Skeletal muscle cell (primary cell): Measurements from ENCODE around the gene DTWD1.
"Not testable (repeated sequence)": the region's sequence is repeated elsewhere in the genome, so short reads cannot be mapped to it uniquely, and the experiment has no call there.

Experiments used
- DNase-seq: peaks from one replicate; pipeline ENCODE4 v3.0.0-alpha.2; 2010; ENCODE audit warnings: low read depth
- H3K4me3 ChIP-seq: 2 replicates; pipeline ENCODE4 v1.5.1; 2011; ENCODE audit warnings: low read depth, mild to moderate bottlenecking, control low read depth, low read length, moderate library complexity

Gene DTWD1

GRCh38 chr15:49620658-49621368 lies at the start of gene DTWD1, which contains the start of gene FAM227B:
Gene DTWD1 (plus strand): TSS chr15:49621048. CDS start chr15:49625168, 4,120 bp downstream.
Gene FAM227B (minus strand): TSS chr15:49620818. CDS start chr15:49615171, 5,647 bp downstream.
- DNase-seq, result peak; percentile 97
- peak within 1 kb of the TSS; percentile 74 for H3K4me3 ChIP-seq

- no peak overlapping the region for H3K4me3 ChIP-seq
Observed at GRCh38 chr15:49573421-49573820, 47.4 kb upstream of the DTWD1 start.

GRCh38 chr15:49589030-49589429 lies 31.8 kb upstream of the DTWD1 start:
- no peak for DNase-seq
- no peak overlapping the region for H3K4me3 ChIP-seq

More at GRCh38 chr15:49573421-49573820, 47.4 kb upstream of the DTWD1 start:
- no peak for DNase-seq

GRCh38 chr15:49592829-49593316 lies 28.0 kb upstream of the DTWD1 start:
- not testable (repeated sequence) for H3K4me3 ChIP-seq, DNase-seq

- no peak for DNase-seq
- H3K4me3 ChIP-seq, result no peak overlapping the region
Observed at GRCh38 chr15:49604625-49605409, 16.0 kb upstream of the DTWD1 start.

GRCh38 chr15:49605588-49605987 lies 15.3 kb upstream of the DTWD1 start:
- H3K4me3 ChIP-seq, result no peak overlapping the region
- no peak for DNase-seq

- DNase-seq, result no peak
Observed at GRCh38 chr15:49606594-49606993, 14.3 kb upstream of the DTWD1 start.

GRCh38 chr15:49610157-49610918 lies 10.5 kb upstream of the DTWD1 start:
- no peak for DNase-seq
- H3K4me3 ChIP-seq, result no peak overlapping the region

More at GRCh38 chr15:49606594-49606993, 14.3 kb upstream of the DTWD1 start:
- no peak overlapping the region for H3K4me3 ChIP-seq

- DNase-seq, H3K4me3 ChIP-seq: not testable (repeated sequence)
Observed at GRCh38 chr15:49612240-49612639, 8.6 kb upstream of the DTWD1 start.

- DNase-seq, result no peak
- no peak overlapping the region for H3K4me3 ChIP-seq
Observed at GRCh38 chr15:49619226-49619625, 1.6 kb upstream of the DTWD1 start.

- DNase-seq, result no peak
- peak overlapping the region; percentile 74 for H3K4me3 ChIP-seq
Observed at GRCh38 chr15:49620199-49620598, 649 bp upstream of the DTWD1 start.

GRCh38 chr15:49621401-49621811 lies 558 bp downstream of the DTWD1 start:
- H3K4me3 ChIP-seq, result peak overlapping the region; percentile 74
- no peak for DNase-seq

- peak overlapping the region; percentile 74 for H3K4me3 ChIP-seq
- no peak for DNase-seq
Observed at GRCh38 chr15:49621887-49622286, 1.0 kb downstream of the DTWD1 start.

- no peak overlapping the region for H3K4me3 ChIP-seq
- DNase-seq, result no peak
Observed at GRCh38 chr15:49622561-49622960, 1.7 kb downstream of the DTWD1 start.

GRCh38 chr15:49624056-49624455 lies 3.2 kb downstream of the DTWD1 start:
- no peak for DNase-seq
- no peak overlapping the region for H3K4me3 ChIP-seq

GRCh38 chr15:49625460-49626036 lies 4.7 kb downstream of the DTWD1 start:
- DNase-seq, result no peak
- no peak overlapping the region for H3K4me3 ChIP-seq

- DNase-seq, result no peak
- no peak overlapping the region for H3K4me3 ChIP-seq
Observed at GRCh38 chr15:49627407-49627877, 6.6 kb downstream of the DTWD1 start.

GRCh38 chr15:49628379-49628778 lies 7.5 kb downstream of the DTWD1 start:
- no peak for DNase-seq
- no peak overlapping the region for H3K4me3 ChIP-seq

- DNase-seq, result no peak
- H3K4me3 ChIP-seq, result no peak overlapping the region
Observed at GRCh38 chr15:49637857-49638256, 17.0 kb downstream of the DTWD1 start.
